ENCODE data around the gene EDIL3. TPM values are rescaled to one million over a fixed set of nuclear protein-coding genes. Genes with fewer than 3 reads are reported as not detected.

EDIL3 gene
- total and polyA plus RNA-seq, 2 donors (not counting 3 experiments of a cell fraction or from before 2014, with no cell fraction given) = 9.1 to 28.8 TPM

- Histone ChIP-seq H3K4me2 (ENCODE audit: insufficient read depth, low read length) (no peak overlapping the region), H3K4me1 (ENCODE audit: control insufficient read depth, extremely low read depth, insufficient read depth, low read length) (no peaks in the 10 kb centered on the region), H3K27me3 (ENCODE audit: control insufficient read depth in 2 of 2, insufficient read depth in 2 of 2, low read length in 2 of 2) (no peaks in the 10 kb centered on the region), H3K9ac (replicated peaks; ENCODE audit: extremely low read depth, insufficient read depth, low read length) (no peak overlapping the region), H3K9me3 (replicated peaks; ENCODE audit: control insufficient read depth, insufficient read depth, low read length) (no peaks in the 10 kb centered on the region), H3K9me1 (replicated peaks; ENCODE audit: control insufficient read depth, extremely low read depth, insufficient read depth, low read length) (no peaks in the 10 kb centered on the region), H3K27ac (ENCODE audit: insufficient read depth, low read depth, low read length) (no peak overlapping the region), H4K20me1 (replicated peaks; ENCODE audit: control insufficient read depth, extremely low read depth, insufficient read depth, low read length) (no peaks in the 10 kb centered on the region), H3K4me3 (replicated peaks in 1 of 3; ENCODE audit: insufficient read depth in 1 of 3, low read depth in 1 of 3, low read length in 3 of 3) (no peak overlapping the region), H3K36me3 (ENCODE audit: control insufficient read depth in 2 of 2, extremely low read depth in 1 of 2, insufficient read depth in 2 of 2, low read length in 2 of 2) (no peaks in the 10 kb centered on the region), H2AFZ (ENCODE audit: low read depth, low read length) (no peak overlapping the region), H3K79me2 (ENCODE audit: control insufficient read depth, insufficient read depth, low read length) (no peaks in the 10 kb centered on the region)
- FAIRE-seq (no peak), DNase-seq (ENCODE audit: low read depth, low spot score) (no peak)
- intact Hi-C loops (cut with micrococcal nuclease) = no loop called here
- ChIA-PET CTCF (interaction anchor here (3.9 kb wide), 1 partner anchor 10 kb away, joined by 18 read pairs; no protein-coding TSS in a partner anchor), POLR2A (no interaction called here)
- TF ChIP-seq EZH2 (IDR thresholded peaks at IDR 0.05; ENCODE audit: borderline replicate concordance, low read depth, low read length, severe bottlenecking) = no peak
- no peak for TF ChIP-seq POLR2A (IDR thresholded peaks at IDR 0.05; ENCODE audit: low read depth, low read length)
- TF ChIP-seq CTCF (IDR thresholded peaks at IDR 0.05; ENCODE audit: extremely low read depth in 1 of 2, insufficient read depth in 1 of 2, low read depth in 1 of 2, low read length in 2 of 2) = no peak
- TF ChIP-seq MAX (IDR thresholded peaks at IDR 0.05; ENCODE audit: insufficient read depth, insufficient read length) = no peak
- no peak for TF ChIP-seq MYC (IDR thresholded peaks at IDR 0.05; ENCODE audit: low read depth, low read length)
- BruUV-seq (replicated peaks) = no TSS peak
- dilution Hi-C loops (cut with MboI; ENCODE audit: extremely low pct_ligation_motif_present, low sequenced_read_pairs) = no loop called here
Observed at GRCh38 chr5:83937837-83938236, 446.8 kb downstream of the EDIL3 start.

GRCh38 chr5:83931969-83932368 is 452.7 kb downstream of the EDIL3 start:
- Histone ChIP-seq H3K27me3 (ENCODE audit: control insufficient read depth in 2 of 2, insufficient read depth in 2 of 2, low read length in 2 of 2) (no peaks in the 10 kb centered on the region), H3K9ac (replicated peaks; ENCODE audit: extremely low read depth, insufficient read depth, low read length) (no peak overlapping the region), H3K9me3 (replicated peaks; ENCODE audit: control insufficient read depth, insufficient read depth, low read length) (no peaks in the 10 kb centered on the region), H3K79me2 (ENCODE audit: control insufficient read depth, insufficient read depth, low read length) (no peaks in the 10 kb centered on the region), H3K36me3 (ENCODE audit: control insufficient read depth in 2 of 2, extremely low read depth in 1 of 2, insufficient read depth in 2 of 2, low read length in 2 of 2) (no peaks in the 10 kb centered on the region), H3K9me1 (replicated peaks; ENCODE audit: control insufficient read depth, extremely low read depth, insufficient read depth, low read length) (no peaks in the 10 kb centered on the region), H3K4me1 (ENCODE audit: control insufficient read depth, extremely low read depth, insufficient read depth, low read length) (no peaks in the 10 kb centered on the region), H3K4me2 (ENCODE audit: insufficient read depth, low read length) (no peak overlapping the region), H2AFZ (ENCODE audit: low read depth, low read length) (no peak overlapping the region), H3K27ac (ENCODE audit: insufficient read depth, low read depth, low read length) (no peak overlapping the region), H3K4me3 (replicated peaks in 1 of 3; ENCODE audit: insufficient read depth in 1 of 3, low read depth in 1 of 3, low read length in 3 of 3) (no peak overlapping the region), H4K20me1 (replicated peaks; ENCODE audit: control insufficient read depth, extremely low read depth, insufficient read depth, low read length) (no peaks in the 10 kb centered on the region)
- ChIA-PET POLR2A (no interaction called here), CTCF (no interaction called here)
- BruUV-seq (replicated peaks) = no TSS peak
- no peak for TF ChIP-seq POLR2A (IDR thresholded peaks at IDR 0.05; ENCODE audit: low read depth, low read length)
- no peak for TF ChIP-seq CTCF (IDR thresholded peaks at IDR 0.05; ENCODE audit: extremely low read depth in 1 of 2, insufficient read depth in 1 of 2, low read depth in 1 of 2, low read length in 2 of 2)
- no peak for TF ChIP-seq JUN (IDR thresholded peaks at IDR 0.05; ENCODE audit: borderline replicate concordance, insufficient read depth, insufficient read length, low read depth)
- no peak for TF ChIP-seq GATA2 (IDR thresholded peaks at IDR 0.05; ENCODE audit: insufficient read depth, insufficient read length, low read depth, low read length)
- TF ChIP-seq EZH2 (IDR thresholded peaks at IDR 0.05; ENCODE audit: borderline replicate concordance, low read depth, low read length, severe bottlenecking) = no peak
- no peak for TF ChIP-seq POLR2AphosphoS5 (IDR thresholded peaks at IDR 0.05; ENCODE audit: insufficient read depth, low read depth, low read length)
- no peak for TF ChIP-seq MAX (IDR thresholded peaks at IDR 0.05; ENCODE audit: insufficient read depth, insufficient read length)
- TF ChIP-seq FOS (IDR thresholded peaks at IDR 0.05; ENCODE audit: borderline replicate concordance, insufficient read depth, low read length) = no peak
- no peak for TF ChIP-seq MYC (IDR thresholded peaks at IDR 0.05; ENCODE audit: low read depth, low read length)
- intact Hi-C loops (cut with micrococcal nuclease) (no loop called here), dilution Hi-C loops (cut with MboI; ENCODE audit: extremely low pct_ligation_motif_present, low sequenced_read_pairs) (no loop called here)
- FAIRE-seq (no peak), DNase-seq (ENCODE audit: low read depth, low spot score) (no peak)
